Karpas-422 (cell line): ENCODE measurements around the gene UPP2. TPM values are rescaled to one million over a fixed set of nuclear protein-coding genes. Genes with fewer than 3 reads are reported as not detected.

Experiments used
- DNase-seq: peaks from one replicate; pipeline ENCODE4 v3.0.0-alpha.2; 2015
- H2AFZ ChIP-seq: fragments of 200-600 bp; sonication (generic); 2 replicates; pipeline ENCODE4 v1.6.1; 2014; ENCODE audit warnings: antibody characterized with exemption, low read length, mixed read lengths
- H3K27ac ChIP-seq: fragments of 200-600 bp; sonication (generic); 2 replicates; pipeline ENCODE4 v1.5.1; 2014; ENCODE audit warnings: mild to moderate bottlenecking, low read length, moderate library complexity
- H3K27me3 ChIP-seq: fragments of 200-600 bp; sonication (generic); 2 replicates; pipeline ENCODE4 v1.6.1; 2014; ENCODE audit warnings: low read length, mixed read lengths
- H3K36me3 ChIP-seq: fragments of 200-600 bp; sonication (generic); 2 replicates; pipeline ENCODE4 v1.6.1; 2014; ENCODE audit warnings: low read length, mixed read lengths; ENCODE audit not compliant: insufficient read depth
- H3K4me1 ChIP-seq: fragments of 200-600 bp; sonication (generic); 2 replicates; pipeline ENCODE4 v1.6.1; 2014; ENCODE audit warnings: mild to moderate bottlenecking, low read length, mixed read lengths
- H3K4me2 ChIP-seq: fragments of 200-600 bp; sonication (generic); 2 replicates; pipeline ENCODE4 v1.6.1; 2014; ENCODE audit warnings: low read length, low read depth, mild to moderate bottlenecking; ENCODE audit not compliant: poor library complexity, severe bottlenecking
- H3K4me3 ChIP-seq: fragments of 200-600 bp; sonication (generic); 2 replicates; pipeline ENCODE4 v1.5.1; 2014; ENCODE audit warnings: mild to moderate bottlenecking, antibody characterized with exemption, low read length, mixed read lengths
- H3K79me2 ChIP-seq: fragments of 200-600 bp; sonication (generic); 2 replicates; pipeline ENCODE4 v1.6.1; 2014; ENCODE audit warnings: mild to moderate bottlenecking, low read length, mixed read lengths
- H3K9ac ChIP-seq: fragments of 200-600 bp; sonication (generic); 2 replicates; pipeline ENCODE4 v1.6.0; 2014; ENCODE audit warnings: low read length
- H3K9me2 ChIP-seq: fragments of 200-600 bp; sonication (generic), shearing (Covaris generic); replicated peaks from 2 replicates; pipeline ENCODE4 v1.6.0; 2014; ENCODE audit warnings: mild to moderate bottlenecking, low read length, moderate library complexity; ENCODE audit not compliant: insufficient read depth
- H3K9me3 ChIP-seq: fragments of 300-700, 200-600 bp; sonication (generic); 2 replicates; pipeline ENCODE4 v1.6.1; 2014; ENCODE audit warnings: low read length, mixed read lengths
- H4K20me1 ChIP-seq: fragments of 200-600 bp; sonication (generic); 2 replicates; pipeline ENCODE4 v1.6.1; 2014; ENCODE audit warnings: mild to moderate bottlenecking, antibody characterized with exemption, low read length, low read depth; ENCODE audit not compliant: insufficient read depth
- total RNA-seq: library from RNA; depleted of rRNA; stranded (reverse); fragments of >200 nt; shearing (Covaris generic); gene quantifications from 2 replicates; pipeline ENCODE4 v1.2.3, GENCODE V29; 2014; ENCODE audit warnings: low replicate concordance

UPP2 gene
- total RNA-seq, 1 experiment from 2014 or later: not detected

DNA sequence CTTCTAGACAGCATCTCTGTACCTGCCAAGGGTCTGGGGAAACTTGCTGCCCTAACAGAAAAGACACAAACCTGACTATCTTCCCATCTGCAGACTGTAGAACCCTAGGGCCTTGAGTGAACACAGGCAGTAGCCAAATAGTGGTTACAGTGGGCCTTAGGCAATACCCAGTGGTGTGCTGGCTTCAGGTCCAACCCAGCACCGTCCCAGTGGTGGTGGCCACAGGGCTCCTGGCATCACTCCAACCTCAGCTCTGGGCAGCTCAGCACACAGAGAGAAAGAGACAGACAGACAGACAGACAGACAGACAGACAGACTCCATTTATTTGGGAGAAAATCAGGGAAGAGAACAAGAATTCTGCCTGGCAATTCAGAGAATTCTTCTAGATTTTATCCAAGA lies 29.3 kb upstream of the UPP2 start:
- H3K4me2 ChIP-seq: no peak overlapping the region
- H3K9me2 ChIP-seq: no peaks in the 10 kb centered on the region
- H3K27me3 ChIP-seq: no peaks in the 10 kb centered on the region
- no peak overlapping the region for H2AFZ ChIP-seq
- H3K9ac ChIP-seq: no peak overlapping the region
- no peak for DNase-seq
- H3K4me1 ChIP-seq: no peaks in the 10 kb centered on the region
- H3K36me3 ChIP-seq: no peaks in the 10 kb centered on the region
- H4K20me1 ChIP-seq: no peaks in the 10 kb centered on the region
- 0 out of 2 replicates have a peak, but pooled peaks cover 4% of the 10 kb centered on the region for H3K9me3 ChIP-seq
- no peak overlapping the region for H3K27ac ChIP-seq
- no peaks in the 10 kb centered on the region for H3K79me2 ChIP-seq
- H3K4me3 ChIP-seq: no peak overlapping the region

- Histone ChIP-seq H3K9me3 (0 out of 2 replicates have a peak, but pooled peaks cover 4% of the 10 kb centered on the region), H3K4me2 (no peak overlapping the region), H3K79me2 (no peaks in the 10 kb centered on the region), H3K9me2 (no peaks in the 10 kb centered on the region), H3K9ac (no peak overlapping the region), H3K36me3 (no peaks in the 10 kb centered on the region), H3K4me3 (no peak overlapping the region), H3K27me3 (no peaks in the 10 kb centered on the region), H3K27ac (no peak overlapping the region), H2AFZ (no peak overlapping the region), H4K20me1 (no peaks in the 10 kb centered on the region), H3K4me1 (no peaks in the 10 kb centered on the region)
- no peak for DNase-seq
Measured at GRCh38 chr2:158079672-158080071, 22.0 kb upstream of the UPP2 start.

DNA sequence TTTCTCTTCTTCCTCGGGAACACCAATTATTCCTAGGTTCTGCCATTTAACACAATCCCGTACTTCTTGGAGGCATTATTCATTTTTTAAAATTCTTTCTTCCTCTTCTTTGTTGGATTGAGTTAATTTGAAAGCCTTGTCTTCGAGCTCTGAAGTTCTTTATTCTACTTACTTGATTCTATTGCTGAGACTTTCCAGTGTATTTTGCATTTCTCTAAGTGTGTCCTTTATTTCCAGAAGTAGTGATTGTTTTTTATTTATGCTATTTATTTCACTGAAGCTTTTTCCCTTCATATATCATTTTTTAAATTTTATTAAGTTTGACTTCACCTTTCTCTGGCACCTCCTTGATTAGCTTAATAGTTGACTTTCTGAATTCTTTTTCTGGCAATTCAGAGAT lies 13.6 kb upstream of the UPP2 start:
- H3K4me2 ChIP-seq: no peak overlapping the region
- H3K36me3 ChIP-seq: no peaks in the 10 kb centered on the region
- no peaks in the 10 kb centered on the region for H4K20me1 ChIP-seq
- H3K79me2 ChIP-seq: no peaks in the 10 kb centered on the region
- H3K9me3 ChIP-seq: no peaks in the 10 kb centered on the region; the same call in 1 of the 2 replicates
- H2AFZ ChIP-seq: no peak overlapping the region
- H3K4me3 ChIP-seq: no peak overlapping the region
- no peaks in the 10 kb centered on the region for H3K4me1 ChIP-seq
- H3K27me3 ChIP-seq: no peaks in the 10 kb centered on the region
- H3K9me2 ChIP-seq: no peaks in the 10 kb centered on the region
- no peak for DNase-seq
- no peak overlapping the region for H3K27ac ChIP-seq
- H3K9ac ChIP-seq: no peak overlapping the region

GRCh38 chr2:158089322-158089721 lies 12.4 kb upstream of the UPP2 start:
- Histone ChIP-seq H3K79me2 (no peaks in the 10 kb centered on the region), H2AFZ (no peak overlapping the region), H4K20me1 (no peaks in the 10 kb centered on the region), H3K9me3 (no peaks in the 10 kb centered on the region; the same call in 1 of the 2 replicates), H3K4me2 (no peak overlapping the region), H3K4me1 (no peaks in the 10 kb centered on the region), H3K9ac (no peak overlapping the region), H3K27me3 (no peaks in the 10 kb centered on the region), H3K27ac (no peak overlapping the region), H3K9me2 (no peaks in the 10 kb centered on the region), H3K36me3 (no peaks in the 10 kb centered on the region), H3K4me3 (no peak overlapping the region)
- no peak for DNase-seq

DNA sequence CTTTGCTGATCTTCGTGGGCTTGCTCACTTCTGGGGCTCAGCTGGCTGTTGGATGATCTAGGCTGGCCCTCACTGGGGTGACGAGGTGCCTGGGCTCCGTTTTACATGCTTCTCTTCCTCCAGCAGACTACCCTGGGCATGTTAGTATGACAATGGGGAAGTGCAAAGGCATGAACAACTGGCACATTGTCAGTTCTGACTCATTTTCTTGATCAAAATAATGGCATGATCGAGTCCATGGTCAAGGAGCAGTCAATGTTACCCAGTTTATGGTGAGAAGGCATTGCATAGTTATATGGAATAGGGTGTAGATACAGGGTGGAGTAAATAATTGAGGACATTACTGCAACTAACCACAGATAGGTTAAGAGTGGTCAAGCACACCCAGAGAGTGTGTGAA lies 10.0 kb upstream of the UPP2 start:
- Histone ChIP-seq H3K4me2 (no peak overlapping the region), H4K20me1 (no peaks in the 10 kb centered on the region), H3K79me2 (no peaks in the 10 kb centered on the region), H3K36me3 (no peaks in the 10 kb centered on the region), H3K9me2 (no peaks in the 10 kb centered on the region), H2AFZ (no peak overlapping the region), H3K27me3 (no peaks in the 10 kb centered on the region), H3K9me3 (no peaks in the 10 kb centered on the region; the same call in 1 of the 2 replicates), H3K4me3 (no peak overlapping the region), H3K9ac (no peak overlapping the region), H3K4me1 (no peaks in the 10 kb centered on the region), H3K27ac (no peak overlapping the region)
- DNase-seq: no peak

GRCh38 chr2:158094487-158095092 lies 7.1 kb upstream of the UPP2 start:
- H3K4me2 ChIP-seq: no peak overlapping the region
- no peaks in the 10 kb centered on the region for H3K9me2 ChIP-seq

DNA sequence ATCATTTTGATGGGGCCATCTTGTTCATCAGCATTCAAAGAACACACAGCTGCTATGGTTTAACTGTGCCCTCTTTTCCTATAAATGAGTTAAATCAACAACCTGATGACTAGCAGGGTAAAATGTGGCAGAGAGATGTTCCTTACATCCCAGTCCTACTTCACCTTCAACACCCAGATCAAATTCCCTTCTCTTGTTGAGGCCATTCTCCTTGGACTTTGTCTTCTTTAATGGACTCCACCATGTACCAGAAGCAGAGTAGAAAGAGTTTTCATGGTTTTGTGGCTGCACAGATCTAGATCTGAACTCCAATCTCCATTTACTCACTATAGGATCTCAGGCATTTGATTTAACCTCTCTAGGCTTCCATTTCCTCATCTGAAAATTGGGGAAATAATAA lies 6.4 kb upstream of the UPP2 start:
- Histone ChIP-seq H3K4me2 (no peak overlapping the region), H3K79me2 (no peaks in the 10 kb centered on the region), H3K9me2 (no peaks in the 10 kb centered on the region), H3K9me3 (no peaks in the 10 kb centered on the region), H4K20me1 (no peaks in the 10 kb centered on the region), H3K4me3 (no peak overlapping the region), H3K27ac (no peak overlapping the region), H3K36me3 (no peaks in the 10 kb centered on the region), H3K27me3 (no peaks in the 10 kb centered on the region), H2AFZ (no peak overlapping the region), H3K9ac (no peak overlapping the region), H3K4me1 (no peaks in the 10 kb centered on the region)
- no peak for DNase-seq

More at GRCh38 chr2:158094487-158095092, 7.1 kb upstream of the UPP2 start:
- Histone ChIP-seq H3K79me2 (no peaks in the 10 kb centered on the region), H3K9ac (no peak overlapping the region), H3K4me3 (no peak overlapping the region), H3K36me3 (no peaks in the 10 kb centered on the region), H3K27ac (no peak overlapping the region), H2AFZ (no peak overlapping the region), H3K4me1 (no peaks in the 10 kb centered on the region), H3K9me3 (no peaks in the 10 kb centered on the region), H3K27me3 (no peaks in the 10 kb centered on the region), H4K20me1 (no peaks in the 10 kb centered on the region)
- DNase-seq: no peak

DNA sequence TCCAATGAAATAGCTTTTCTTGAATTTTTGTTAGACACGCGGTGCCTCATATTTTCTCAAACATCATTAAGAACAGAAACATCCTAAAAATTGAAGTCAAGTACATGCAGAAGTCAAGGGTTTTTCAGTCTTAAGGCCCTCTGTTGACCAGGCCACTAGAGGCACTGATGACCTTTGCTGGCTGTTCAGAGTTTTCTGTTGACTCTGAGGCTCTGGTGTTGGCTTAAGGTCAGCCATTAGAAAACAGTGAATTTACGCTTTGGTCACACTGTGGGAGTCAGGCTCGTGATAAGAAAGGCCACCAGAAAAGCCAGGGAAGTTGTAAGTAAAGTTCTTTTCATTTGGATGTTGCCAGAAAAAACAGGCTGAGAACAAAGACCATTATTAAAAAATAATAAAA lies 5.8 kb upstream of the UPP2 start:
- Histone ChIP-seq H3K27me3 (no peaks in the 10 kb centered on the region), H3K4me3 (no peak overlapping the region), H3K9me3 (no peaks in the 10 kb centered on the region), H3K36me3 (no peaks in the 10 kb centered on the region), H4K20me1 (no peaks in the 10 kb centered on the region), H3K79me2 (no peaks in the 10 kb centered on the region), H3K4me1 (no peaks in the 10 kb centered on the region), H3K9ac (no peak overlapping the region), H3K4me2 (no peak overlapping the region), H3K9me2 (no peaks in the 10 kb centered on the region), H3K27ac (no peak overlapping the region), H2AFZ (no peak overlapping the region)
- no peak for DNase-seq
